Effector CD8-positive, alpha-beta T cell (primary cell): ENCODE data around the gene NCF2.
"Not testable (repeated sequence)": the region's sequence is repeated elsewhere in the genome, so short reads cannot be mapped to it uniquely, and the experiment has no call there.

Experiments
- DNase-seq: peaks from one replicate; lab custom pipeline; 2025; lab: John Stamatoyannopoulos, UW
- total RNA-seq, 4 experiments: gene quantifications; one replicate each; lab custom pipeline; 2026; lab: John Stamatoyannopoulos, UW

The NCF2 gene
- total RNA-seq: 0.12 to 11.8 (median 0.75) reads per million in 4 experiments

GRCh38 chr1:183590244-183591191, at the start of gene NCF2:
NCF2 (minus strand) TSS chr1:183590459; CDS start chr1:183590329, 130 bp downstream.
- DNase-seq: no peak

GRCh38 chr1:183638649-183639387, 48.6 kb upstream of the NCF2 start:
- no peak for DNase-seq

DNA sequence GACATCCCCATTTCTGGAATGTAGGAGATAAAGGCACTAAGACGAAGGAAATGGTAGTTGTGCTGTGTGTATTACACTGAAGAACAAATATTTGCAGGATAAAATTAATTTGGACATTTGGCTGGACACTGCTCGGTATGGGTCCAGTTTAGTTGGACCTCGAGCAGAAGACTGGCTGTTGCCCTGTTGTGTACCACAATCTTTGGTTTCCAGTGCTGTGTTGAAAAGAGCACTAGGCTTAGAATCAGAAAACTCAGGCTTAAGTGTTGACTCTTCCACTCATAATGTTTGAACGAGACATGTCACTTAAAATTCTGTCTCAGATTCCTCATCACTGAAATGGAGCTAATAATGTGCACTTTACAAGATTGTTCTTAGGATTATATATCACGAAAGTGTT, 46.5 kb upstream of the NCF2 start:
- no peak for DNase-seq

DNA sequence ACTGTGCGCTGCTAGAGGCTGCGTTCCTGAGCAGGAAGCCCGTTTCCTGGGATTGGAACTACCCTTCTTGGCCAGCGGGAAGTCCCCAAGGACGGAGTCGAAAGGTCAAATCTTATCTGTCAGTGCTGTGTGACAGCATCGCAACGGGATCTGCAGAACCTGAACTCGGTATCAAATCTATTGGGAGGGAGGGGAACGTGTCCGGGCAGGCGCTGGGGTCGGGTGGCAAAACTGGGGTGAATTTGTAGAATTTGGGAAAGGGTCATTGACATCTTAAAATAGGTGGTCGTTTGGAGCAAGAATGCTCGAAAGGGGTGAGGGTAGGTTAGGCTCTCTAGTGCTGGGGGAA, 46.0 kb upstream of the NCF2 start:
- DNase-seq: no peak

DNA sequence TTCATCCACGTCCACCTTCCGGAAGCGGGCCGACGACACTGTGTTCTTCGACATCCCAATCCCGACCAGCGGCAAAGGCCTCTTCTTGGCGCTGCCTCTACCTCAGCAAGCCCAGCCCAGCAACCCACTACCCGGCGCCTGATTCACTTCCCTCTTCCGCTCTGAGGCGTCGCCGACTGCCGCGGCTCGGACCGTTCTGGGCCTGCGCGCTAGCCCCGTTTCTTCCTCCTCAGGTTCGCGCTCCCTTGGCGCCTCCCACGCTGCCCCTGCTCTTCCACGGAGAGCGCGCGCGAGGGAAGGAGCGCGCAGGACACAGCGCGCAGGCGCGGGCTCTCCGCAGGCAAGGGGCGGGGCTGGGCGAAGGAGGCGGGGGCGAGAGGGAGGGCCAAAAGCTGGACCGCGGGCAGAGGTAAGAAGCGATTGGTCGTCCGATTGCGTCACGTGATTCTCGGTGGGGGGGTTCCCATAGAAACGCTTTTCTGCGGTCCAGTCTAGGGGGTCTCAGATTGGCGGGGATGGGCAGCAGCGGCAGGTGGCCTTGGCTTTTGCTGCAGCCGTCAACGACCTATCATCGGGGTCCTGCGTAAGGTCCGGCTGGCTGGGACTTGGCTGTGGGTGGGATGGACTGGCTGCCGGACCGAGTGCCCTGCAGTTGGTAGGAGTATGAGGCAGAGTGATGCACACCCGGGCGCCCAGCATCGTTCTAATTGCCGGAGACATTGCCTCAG, 45.5 kb upstream of the NCF2 start, which contains the start of gene ARPC5:
Gene ARPC5, minus strand, starts transcription at position 178 of the 728 bp plus-strand sequence. Its CDS starts 124 bp downstream, at position 54.
- DNase-seq: peak; percentile 96

DNA sequence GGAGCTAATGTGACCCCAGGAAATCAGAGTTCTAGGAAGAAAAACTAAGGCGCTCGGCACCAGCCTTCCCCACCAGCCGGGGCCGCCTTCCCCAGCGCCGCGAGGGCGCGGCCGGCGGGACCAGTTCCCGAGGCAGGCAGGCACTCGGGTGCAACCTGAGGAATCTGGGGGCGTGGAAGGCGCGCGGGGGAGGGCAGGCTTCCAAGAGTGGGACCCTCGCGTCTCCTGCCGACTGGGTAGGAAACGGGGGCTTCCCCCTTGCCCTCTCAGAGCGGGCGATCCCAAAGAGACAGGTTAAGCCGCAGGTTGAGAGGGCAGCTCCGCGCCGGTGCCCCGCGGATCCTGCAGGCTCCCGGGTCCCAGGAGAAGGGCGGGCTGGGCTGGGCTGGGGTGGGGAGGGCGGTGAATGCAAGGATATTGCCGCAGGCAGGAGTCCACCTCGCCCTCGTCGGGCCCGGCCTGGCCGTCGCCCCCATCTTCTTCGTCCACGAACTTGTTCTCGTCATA, 44.9 kb upstream of the NCF2 start:
- peak; percentile 17 for DNase-seq

- no peak for DNase-seq
Measured at GRCh38 chr1:183634429-183635065, 44.3 kb upstream of the NCF2 start.

- DNase-seq: no peak
Measured at GRCh38 chr1:183633676-183634343, 43.6 kb upstream of the NCF2 start.

GRCh38 chr1:183632964-183633363, 42.7 kb upstream of the NCF2 start:
- no peak for DNase-seq

GRCh38 chr1:183632114-183632513, 41.9 kb upstream of the NCF2 start:
- DNase-seq: no peak

- no peak for DNase-seq
Measured at GRCh38 chr1:183630748-183631147, 40.5 kb upstream of the NCF2 start.

DNA sequence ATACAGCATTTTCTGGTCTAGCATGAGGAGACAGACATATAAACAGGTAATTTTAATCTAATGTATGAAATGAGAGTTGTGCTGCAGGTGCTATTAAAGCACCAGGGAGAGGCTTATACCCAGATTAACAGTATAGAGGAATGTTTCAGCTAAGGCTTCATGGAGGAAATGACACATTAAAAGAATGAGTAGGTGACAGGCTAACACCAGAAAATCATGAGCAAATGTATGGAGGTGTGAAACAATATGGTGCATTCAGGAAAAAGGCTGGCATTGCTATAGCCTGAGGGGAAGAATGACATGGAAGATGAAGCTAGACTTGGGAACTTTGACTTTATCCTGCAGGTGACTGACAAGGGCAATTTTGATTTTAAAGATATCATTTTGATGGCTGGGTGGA, 38.3 kb upstream of the NCF2 start:
- no peak for DNase-seq

GRCh38 chr1:183626236-183626635, 36.0 kb upstream of the NCF2 start:
- not testable (repeated sequence) for DNase-seq

GRCh38 chr1:183622884-183623785, 32.9 kb upstream of the NCF2 start:
- no peak for DNase-seq

DNA sequence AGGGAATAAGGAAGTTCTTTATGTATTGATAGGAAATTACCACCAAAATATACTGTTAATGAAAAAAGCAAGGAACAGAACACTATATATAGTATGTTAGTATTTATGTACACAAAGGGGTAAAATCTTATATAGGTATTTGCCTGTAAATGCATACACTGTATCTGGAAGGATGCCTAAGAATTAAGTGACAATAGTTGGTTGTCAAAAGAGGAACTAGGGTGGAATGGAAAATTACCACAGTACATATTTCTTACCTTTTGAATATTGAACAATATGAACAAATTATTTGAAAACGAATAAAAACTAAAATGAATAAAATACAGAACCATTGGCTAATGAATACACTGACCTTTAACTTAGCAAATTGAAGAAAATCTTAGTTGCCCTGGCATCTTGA, 31.8 kb upstream of the NCF2 start:
- no peak for DNase-seq

GRCh38 chr1:183620311-183620710, 30.1 kb upstream of the NCF2 start:
- DNase-seq: no peak

- no peak for DNase-seq
Measured at GRCh38 chr1:183619781-183620180, 29.5 kb upstream of the NCF2 start.

- DNase-seq: not testable (repeated sequence)
Measured at GRCh38 chr1:183618202-183618601, 27.9 kb upstream of the NCF2 start.

DNA sequence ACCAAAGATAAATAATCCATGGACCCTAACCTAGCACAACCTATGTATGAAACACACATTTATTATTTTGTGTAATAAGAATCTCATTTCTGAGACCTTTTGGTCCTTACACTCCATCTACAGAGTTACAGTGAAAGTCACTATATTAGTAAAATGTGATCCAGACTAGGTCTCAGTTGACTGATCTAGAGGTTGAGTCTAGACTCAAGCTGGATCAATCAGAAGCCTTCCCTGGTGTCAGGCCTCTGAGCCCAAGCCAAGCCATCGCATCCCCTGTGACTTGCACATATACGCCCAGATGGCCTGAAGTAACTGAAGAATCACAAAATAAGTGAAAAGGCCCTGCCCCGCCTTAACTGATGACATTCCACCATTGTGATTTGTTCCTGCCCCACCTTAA, 22.7 kb upstream of the NCF2 start:
- DNase-seq: not testable (repeated sequence)

DNA sequence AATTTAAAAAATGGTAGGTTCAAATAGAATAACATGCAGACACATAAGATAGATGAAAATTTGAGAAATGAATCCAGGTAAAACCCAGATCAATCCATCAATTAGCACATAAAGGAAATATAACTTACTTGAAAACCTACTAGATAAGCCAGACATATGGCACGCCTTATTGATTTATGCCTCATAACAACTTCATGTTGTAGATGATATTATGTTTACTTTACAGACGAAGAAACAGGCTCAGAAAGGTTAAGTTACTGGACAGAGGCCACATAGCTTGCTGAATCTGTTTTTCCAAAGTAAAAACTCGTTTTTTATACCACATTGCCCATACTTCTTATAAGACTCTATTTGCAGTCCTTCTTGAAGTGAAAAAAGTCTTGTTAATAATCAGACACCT, 22.1 kb upstream of the NCF2 start:
- DNase-seq: no peak
